Naive thymus-derived CD8-positive, alpha-beta T cell (primary cell): ENCODE data around the gene SH3BGRL2. TPM values are rescaled to one million over a fixed set of nuclear protein-coding genes. Genes with fewer than 3 reads are reported as not detected.
"Not testable (repeated sequence)": the region's sequence is repeated elsewhere in the genome, so short reads cannot be mapped to it uniquely, and the experiment has no call there.

Source experiments
- ATAC-seq, 2 donors: fragments of 150-1000 bp; cut with Tn5 transposase in 1 of 2; sonication (Bioruptor Pico), chemical (Tn5 transposase) in 1 of 2; 1 replicate in 1 of 2; 2 replicates in 1 of 2; pipeline ENCODE4 v1.10.0; 2021; ENCODE audit warnings: mild to moderate bottlenecking in 2 of 2, moderate library complexity in 2 of 2
- POLR2A ChIA-PET: fragments of 350-600 bp; sonication (Branson Sonifier 250); formaldehyde crosslinking; loops from one replicate; lab custom pipeline; 2021; ENCODE audit warnings: antibody characterized with exemption; lab: Charles Lee
- DNase-seq, 10 donors: peaks; one replicate each; pipeline versions ENCODE4 v3.0.0 to v3.0.0-alpha.2; 2020 to 2022
- H3K27ac Mint-ChIP-seq, 10 donors: one replicate each; pipeline ENCODE4 v1.8.0; 2020 to 2022; ENCODE audit warnings: mild to moderate bottlenecking in 10 of 10, mixed read lengths in 10 of 10, moderate library complexity in 4 of 10, inconsistent platforms in 1 of 10
- H3K27me3 Mint-ChIP-seq, 5 donors: one replicate each; pipeline ENCODE4 v1.8.0; 2021 to 2022; ENCODE audit warnings: mixed read lengths in 5 of 5
- H3K36me3 Mint-ChIP-seq, 3 donors: one replicate each; pipeline ENCODE4 v1.8.0; 2020 to 2022; ENCODE audit warnings: mixed read lengths in 3 of 3, mild to moderate bottlenecking in 2 of 3, inconsistent platforms in 1 of 3
- H3K4me1 Mint-ChIP-seq, 4 donors: one replicate each; pipeline ENCODE4 v1.8.0; 2021 to 2022; ENCODE audit warnings: mixed read lengths in 4 of 4
- H3K4me3 Mint-ChIP-seq, 10 donors: one replicate each; pipeline ENCODE4 v1.8.0; 2020 to 2022; ENCODE audit warnings: mild to moderate bottlenecking in 10 of 10, mixed read lengths in 10 of 10, moderate library complexity in 6 of 10, inconsistent platforms in 1 of 10
- H3K9me3 Mint-ChIP-seq, 9 donors: one replicate each; pipeline ENCODE4 v1.8.0; 2020 to 2022; ENCODE audit warnings: mixed read lengths in 9 of 9, mild to moderate bottlenecking in 3 of 9, inconsistent platforms in 1 of 9, moderate library complexity in 1 of 9
- polyA plus RNA-seq, 3 donors: library from polyadenylated mRNA; unstranded; fragments of 300-500 nt; fragmentation: Illumina TruSeq; gene quantifications; one replicate each; pipeline ENCODE4 v1.2.3, GENCODE V29; 2021
- total RNA-seq, 8 experiments: library from RNA in 2 of 8; stranded (reverse) in 2 of 8; gene quantifications; one replicate each; pipeline ENCODE4 v1.2.3 and lab custom pipeline; 2021 to 2026

Gene SH3BGRL2
- total and polyA plus RNA-seq, 5 experiments from 2014 or later: 1.3 to 23.4 (median 3.7) TPM

DNA sequence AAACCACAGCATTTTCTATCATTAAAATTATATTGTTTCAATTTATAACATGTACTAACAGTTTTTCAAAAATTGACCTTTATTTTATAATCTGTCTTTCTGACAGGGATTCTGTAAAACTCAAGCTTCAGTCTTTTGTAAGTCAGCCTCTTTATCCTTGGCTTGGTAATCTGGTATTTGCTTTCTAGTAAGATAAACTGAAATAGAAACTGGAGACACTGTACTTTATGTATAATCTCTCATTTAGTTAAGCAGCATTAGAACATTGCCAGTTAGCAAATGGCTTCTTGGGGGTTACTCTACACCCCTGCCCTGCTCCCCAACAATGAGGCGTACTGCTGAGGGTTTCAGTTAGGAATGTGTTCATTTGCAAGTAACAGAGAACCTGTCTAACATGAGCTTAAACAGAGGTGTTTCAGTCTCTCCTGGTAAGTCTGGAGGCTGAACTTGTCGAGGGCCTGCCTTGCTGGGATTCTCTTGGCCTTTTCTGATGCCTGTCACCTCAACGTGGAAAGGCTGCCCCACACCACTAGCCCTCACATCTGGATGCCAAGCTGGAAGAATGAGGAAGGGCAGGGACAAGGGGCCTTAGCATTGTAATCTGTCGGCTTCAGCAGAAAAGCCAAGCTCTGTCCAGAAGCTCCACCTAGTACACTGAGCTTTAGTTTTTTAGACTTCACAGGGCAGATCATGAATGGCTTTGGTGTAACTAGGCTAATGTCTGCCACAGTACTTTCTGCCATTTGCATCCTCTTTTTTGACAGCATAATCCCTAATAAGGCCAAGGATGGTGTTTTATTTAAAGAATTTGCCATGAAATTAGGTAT, 34.8 kb downstream of the SH3BGRL2 start:
- peak overlapping the region in 5 of 10 donors; percentile 28 to 48 (median 42) for H3K4me3 Mint-ChIP-seq
- peak overlapping the region; percentile 0 to 96 (median 82) for H3K27ac Mint-ChIP-seq
- peaks cover 17 to 81% (median 58%) of the 10 kb centered on the region in 4 donors for H3K4me1 Mint-ChIP-seq
- H3K9me3 Mint-ChIP-seq: peaks cover 0 to 25% (median 14%) of the 10 kb centered on the region in 9 donors
- H3K27me3 Mint-ChIP-seq: peaks cover 0 to 6% (median 0%) of the 10 kb centered on the region in 5 donors
- ATAC-seq (peak in 1 of 2 donors; percentile 20), DNase-seq (no peak)
- POLR2A ChIA-PET: interaction anchor here (1.1 to 2.6 kb wide), 8 partner anchors 9 to 588 kb away, joined by 3 to 13 read pairs (median 6); partner anchors contain the start of genes LCA5 and PHIP
- peaks cover 10 to 32% (median 13%) of the 10 kb centered on the region in 3 donors for H3K36me3 Mint-ChIP-seq

DNA sequence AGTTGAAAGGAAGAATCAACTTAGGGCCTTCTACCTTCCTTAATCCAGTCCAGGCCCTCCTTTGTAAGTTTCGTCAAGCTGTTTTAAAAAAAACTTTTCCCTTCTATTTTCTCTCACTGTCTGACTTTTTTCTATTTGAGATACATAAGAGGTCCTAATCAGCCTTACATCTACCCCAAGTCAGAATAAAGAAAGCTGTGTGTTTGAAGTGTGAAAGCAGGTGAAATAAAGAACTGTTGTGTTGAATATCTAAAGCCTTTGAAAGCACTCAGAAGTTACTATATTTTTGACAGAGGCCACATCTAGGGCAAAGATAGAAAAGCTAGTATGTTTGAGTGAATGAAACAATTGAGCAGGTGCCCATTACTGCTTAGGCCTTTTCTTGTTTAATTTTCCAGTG, 35.5 kb downstream of the SH3BGRL2 start:
- Mint-ChIP-seq H3K4me1 (peaks cover 17 to 84% (median 64%) of the 10 kb centered on the region in 4 donors), H3K27ac (peak overlapping the region; percentile 0 to 96 (median 82)), H3K36me3 (peaks cover 8 to 26% (median 10%) of the 10 kb centered on the region in 3 donors), H3K9me3 (peaks cover 0 to 20% (median 8%) of the 10 kb centered on the region in 9 donors), H3K27me3 (peaks cover 0 to 2% (median 0%) of the 10 kb centered on the region in 5 donors), H3K4me3 (peak overlapping the region in 8 of 10 donors; percentile 0 to 55 (median 44))
- POLR2A ChIA-PET: interaction anchor here (1.1 to 2.6 kb wide), 9 partner anchors 10 to 589 kb away, joined by 3 to 13 read pairs (median 6); partner anchors contain the start of genes LCA5 and PHIP
- ATAC-seq (peak; percentile 80 to 82), DNase-seq (peak in 2 of 10 donors; percentile 66 to 71)

DNA sequence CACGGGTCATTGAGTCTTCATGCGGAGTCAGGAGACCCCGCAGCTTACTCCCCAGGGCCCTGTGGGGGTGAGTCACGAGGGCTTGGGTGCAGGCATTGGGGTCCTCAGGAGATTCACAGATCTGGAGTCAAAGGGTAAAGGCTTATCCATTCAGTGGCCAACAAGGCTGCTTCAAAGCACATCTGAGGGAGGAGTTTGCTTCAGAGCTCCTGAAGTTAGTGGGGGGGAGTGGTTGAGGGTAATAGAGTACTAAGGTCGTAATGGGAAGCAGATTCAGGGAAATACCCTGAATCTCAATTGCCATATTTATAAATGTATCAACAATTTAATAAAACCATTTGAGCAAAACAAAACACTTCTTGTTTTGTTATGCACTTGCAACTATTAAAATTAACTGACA, 37.3 kb downstream of the SH3BGRL2 start:
- Mint-ChIP-seq H3K9me3 (peaks cover 0 to 5% (median 0%) of the 10 kb centered on the region in 9 donors), H3K4me3 (peak overlapping the region in 4 of 10 donors; percentile 38 to 56 (median 40)), H3K4me1 (peaks cover 18 to 89% (median 72%) of the 10 kb centered on the region in 4 donors), H3K27ac (peak overlapping the region in 9 of 10 donors; percentile 41 to 92 (median 80)), H3K36me3 (peaks cover 0 to 9% (median 1%) of the 10 kb centered on the region in 3 donors), H3K27me3 (no peaks in the 10 kb centered on the region)
- DNase-seq (no peak), ATAC-seq (no peak)
- POLR2A ChIA-PET: no interaction called here

DNA sequence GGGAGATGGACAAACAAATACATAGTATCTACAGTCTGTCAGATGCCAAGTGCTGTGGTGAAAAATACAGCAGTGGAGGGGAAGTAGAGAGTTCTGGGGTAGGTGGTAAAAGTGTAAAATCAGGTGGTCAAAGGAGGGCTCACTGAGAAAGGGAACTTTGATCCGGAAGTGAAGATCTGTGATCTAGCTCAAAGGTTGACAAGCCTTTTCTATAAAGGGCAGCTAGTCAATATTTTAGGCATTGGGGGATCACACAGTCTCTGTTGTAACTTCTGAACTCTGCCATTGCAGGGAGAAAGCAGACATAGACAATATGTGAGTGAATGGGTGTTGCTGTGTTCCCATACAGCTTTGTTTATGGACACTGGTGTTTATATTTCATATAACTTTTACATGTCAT, 38.6 kb downstream of the SH3BGRL2 start:
- Mint-ChIP-seq H3K4me3 (peak overlapping the region in 4 of 10 donors; percentile 7 to 54 (median 46)), H3K27me3 (no peaks in the 10 kb centered on the region), H3K9me3 (no peaks in the 10 kb centered on the region), H3K36me3 (peaks cover 0 to 5% (median 4%) of the 10 kb centered on the region in 3 donors), H3K4me1 (peaks cover 19 to 80% (median 62%) of the 10 kb centered on the region in 4 donors), H3K27ac (peak overlapping the region in 9 of 10 donors; percentile 12 to 80 (median 49))
- DNase-seq: no peak
- no peak for ATAC-seq
- POLR2A ChIA-PET: interaction anchor here (2.1 kb wide), 1 partner anchor 22 kb away, joined by 9 read pairs; no protein-coding TSS in a partner anchor

DNA sequence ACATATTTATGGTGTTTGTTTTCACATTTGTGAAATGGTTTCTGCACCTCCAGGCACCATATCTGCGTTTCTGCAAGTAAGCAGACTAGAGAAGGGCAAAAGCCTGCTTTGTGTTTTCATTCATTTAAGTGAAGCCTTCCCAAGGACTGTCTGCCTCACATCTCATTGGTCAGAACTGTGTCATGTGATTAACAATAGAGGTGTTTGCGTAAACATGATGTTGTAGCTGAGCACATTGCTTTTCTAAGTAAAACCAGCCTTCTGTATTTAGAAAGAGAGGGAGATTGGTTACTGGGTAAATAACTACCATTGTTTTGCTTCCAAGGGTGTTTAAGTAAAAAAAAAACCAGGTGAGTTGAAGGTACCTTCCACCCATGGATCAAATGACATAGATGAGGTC, 39.7 kb downstream of the SH3BGRL2 start:
- Mint-ChIP-seq H3K27me3 (no peaks in the 10 kb centered on the region), H3K36me3 (peaks cover 0 to 11% (median 10%) of the 10 kb centered on the region in 3 donors), H3K4me3 (peak overlapping the region in 3 of 10 donors; percentile 15 to 56 (median 47)), H3K27ac (peak overlapping the region in 7 of 10 donors; percentile 73 to 94 (median 87)), H3K4me1 (peaks cover 19 to 76% (median 61%) of the 10 kb centered on the region in 4 donors), H3K9me3 (peaks cover 0 to 8% (median 4%) of the 10 kb centered on the region in 9 donors)
- DNase-seq: no peak
- POLR2A ChIA-PET: interaction anchor here (0.7 to 2.1 kb wide), 2 partner anchors 19 to 23 kb away, joined by 3 to 9 read pairs; no protein-coding TSS in a partner anchor
- ATAC-seq: no peak

DNA sequence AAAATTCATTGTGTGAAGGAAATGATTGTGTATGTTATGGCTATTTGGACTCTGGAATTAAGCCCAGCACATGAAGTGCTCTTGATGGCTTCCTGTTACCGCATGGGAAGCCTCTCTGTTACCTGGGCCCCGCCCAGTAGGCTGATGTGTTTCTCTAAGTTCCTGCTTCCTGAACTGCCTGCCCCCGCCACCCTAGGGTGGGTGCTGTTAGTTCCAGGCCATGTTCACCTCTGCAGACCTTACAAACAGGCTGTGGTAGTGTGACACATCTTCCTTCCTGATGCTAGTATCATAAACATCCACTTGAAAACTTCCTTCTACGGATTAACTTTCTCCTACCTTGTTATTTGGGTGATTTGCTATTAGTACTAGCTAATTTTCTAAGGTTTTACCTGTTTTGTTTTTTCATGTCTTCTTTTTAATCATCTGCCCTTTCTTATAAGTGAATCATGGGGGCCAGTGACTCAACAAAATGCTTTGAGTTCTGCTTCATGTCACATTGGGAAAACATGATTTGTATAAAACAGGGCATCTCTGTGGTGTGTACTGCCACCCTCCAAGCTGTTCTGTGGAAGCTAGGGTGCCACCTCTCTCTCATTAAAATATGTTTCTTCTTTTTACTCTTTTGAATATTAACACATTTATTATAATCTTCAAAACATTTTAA, 40.6 kb downstream of the SH3BGRL2 start:
- no peaks in the 10 kb centered on the region for H3K27me3 Mint-ChIP-seq
- POLR2A ChIA-PET: interaction anchor here (0.5 to 2.1 kb wide), 9 partner anchors 9 to 135 kb away, joined by 3 to 16 read pairs (median 6); partner anchors contain the start of gene LCA5
- peak overlapping the region; percentile 29 to 94 (median 86) for H3K27ac Mint-ChIP-seq

DNA sequence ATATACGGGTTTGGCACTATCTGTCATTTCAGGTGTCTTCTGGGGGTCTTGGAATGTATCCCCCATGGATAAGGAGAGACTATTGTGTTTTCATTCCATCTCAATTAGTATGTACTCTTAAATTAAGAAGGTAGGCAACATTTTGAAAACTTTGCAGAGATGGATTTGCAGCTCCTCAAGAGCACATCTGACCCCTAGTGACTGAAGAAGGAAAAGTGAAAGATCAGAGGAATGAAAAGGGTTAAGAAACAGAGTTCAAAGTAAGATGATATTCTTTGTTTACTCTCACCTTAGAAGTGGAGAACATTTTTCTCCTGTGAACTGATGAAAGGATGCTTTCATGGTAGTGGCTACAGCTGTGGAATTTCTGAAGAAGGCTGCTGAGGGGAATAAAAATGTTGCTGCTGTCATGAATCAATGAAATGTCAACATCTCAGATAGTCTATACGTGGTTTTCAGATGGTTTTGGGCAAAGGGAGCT, 41.5 kb downstream of the SH3BGRL2 start:
- no peaks in the 10 kb centered on the region for H3K27me3 Mint-ChIP-seq
- peaks cover 6 to 15% (median 10%) of the 10 kb centered on the region in 3 donors for H3K36me3 Mint-ChIP-seq
- H3K4me1 Mint-ChIP-seq: peaks cover 22 to 66% (median 49%) of the 10 kb centered on the region in 4 donors
- H3K4me3 Mint-ChIP-seq: peak overlapping the region in 6 of 10 donors; percentile 2 to 65 (median 44)
- peak; percentile 36 to 51 for ATAC-seq
- peak overlapping the region; percentile 37 to 94 (median 78) for H3K27ac Mint-ChIP-seq
- POLR2A ChIA-PET: interaction anchor here (0.5 to 2.1 kb wide), 8 partner anchors 10 to 136 kb away, joined by 3 to 16 read pairs (median 6); partner anchors contain the start of gene LCA5
- peaks cover 0 to 15% (median 7%) of the 10 kb centered on the region in 9 donors for H3K9me3 Mint-ChIP-seq
- peak in 3 of 10 donors; percentile 7 to 51 (median 37) for DNase-seq

More for the DNA sequence above, 40.6 kb downstream of the SH3BGRL2 start:
- H3K4me1 Mint-ChIP-seq: peaks cover 22 to 69% (median 51%) of the 10 kb centered on the region in 4 donors
- H3K36me3 Mint-ChIP-seq: peaks cover 6 to 15% (median 10%) of the 10 kb centered on the region in 3 donors
- peak; percentile 80 to 84 for ATAC-seq
- H3K9me3 Mint-ChIP-seq: peaks cover 0 to 15% (median 5%) of the 10 kb centered on the region in 9 donors
- DNase-seq: peak; percentile 13 to 81 (median 44)
- H3K4me3 Mint-ChIP-seq: peak overlapping the region in 8 of 10 donors; percentile 7 to 66 (median 52)

DNA sequence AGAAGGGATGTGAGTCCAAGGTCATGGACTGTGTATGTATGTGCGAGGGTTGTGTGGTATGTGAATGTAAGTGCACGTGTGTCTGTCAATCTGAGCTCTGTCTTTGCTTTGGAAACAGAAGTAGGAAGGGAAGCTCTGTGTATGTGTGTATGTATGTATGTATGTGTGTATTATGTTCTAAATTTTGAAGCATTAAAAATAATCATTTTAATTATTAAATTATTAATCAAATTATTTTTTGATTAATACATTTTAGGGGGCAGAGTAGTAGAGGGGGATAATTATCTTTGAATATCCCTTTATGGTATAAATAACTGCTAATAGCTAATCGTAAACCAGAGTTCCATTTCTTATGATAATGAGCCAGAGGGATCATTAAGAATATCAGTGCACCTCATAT, 42.8 kb downstream of the SH3BGRL2 start:
- no peak for DNase-seq
- peak overlapping the region in 7 of 10 donors; percentile 5 to 85 (median 54) for H3K27ac Mint-ChIP-seq
- H3K4me3 Mint-ChIP-seq: no peak overlapping the region
- H3K4me1 Mint-ChIP-seq: peaks cover 17 to 55% (median 42%) of the 10 kb centered on the region in 4 donors
- no peaks in the 10 kb centered on the region for H3K27me3 Mint-ChIP-seq
- ATAC-seq: no peak
- peaks cover 0 to 15% (median 7%) of the 10 kb centered on the region in 9 donors for H3K9me3 Mint-ChIP-seq
- H3K36me3 Mint-ChIP-seq: peaks cover 6 to 15% (median 10%) of the 10 kb centered on the region in 3 donors
- POLR2A ChIA-PET: interaction anchor here (0.9 to 1.2 kb wide), 2 partner anchors 28 to 37 kb away, joined by 3 read pairs; no protein-coding TSS in a partner anchor

DNA sequence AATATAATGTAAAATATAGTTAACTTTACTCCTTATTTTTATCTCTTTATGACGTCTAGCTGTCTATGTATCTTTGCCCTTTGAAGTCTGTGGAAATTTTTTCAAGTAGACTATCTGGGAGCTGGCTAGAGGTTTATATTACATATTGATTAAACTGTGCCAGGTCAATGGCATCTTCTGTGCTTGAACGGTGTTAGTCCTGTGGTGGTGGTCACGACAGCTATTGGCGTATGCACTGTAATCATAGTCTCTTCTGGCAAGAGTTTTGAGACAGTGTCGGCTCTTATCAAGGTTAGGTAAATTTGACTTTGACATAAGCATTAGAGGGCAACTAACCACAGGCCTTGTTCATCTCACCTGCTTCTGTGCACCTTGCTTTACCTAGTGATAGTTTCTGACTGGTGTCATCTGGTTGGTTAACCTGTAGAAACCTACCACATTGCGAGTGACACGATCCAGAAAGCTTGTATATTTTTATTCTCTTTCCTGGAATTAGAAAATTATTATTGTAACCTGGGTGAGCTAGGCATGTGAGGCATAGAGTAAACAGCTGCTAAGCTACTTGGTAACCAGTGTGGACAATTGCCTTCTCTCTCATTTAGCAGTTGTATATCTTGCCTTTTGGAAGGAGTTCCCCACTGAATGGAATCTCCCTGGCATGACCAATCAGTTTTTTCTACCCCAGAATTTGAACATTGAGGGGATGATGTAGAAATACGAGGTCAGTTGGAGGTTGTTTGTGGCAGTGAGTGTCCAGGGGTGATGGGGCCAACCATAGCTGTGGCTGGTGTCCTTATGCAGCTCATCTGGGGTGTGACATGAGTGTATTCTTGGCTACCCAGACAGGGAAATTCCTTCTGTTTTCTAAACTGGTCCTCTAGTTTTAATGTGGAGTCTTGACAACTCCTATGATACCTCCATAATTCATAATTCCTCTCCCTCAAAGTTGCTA, 45.9 kb downstream of the SH3BGRL2 start:
- H3K9me3 Mint-ChIP-seq: peaks cover 0 to 15% (median 7%) of the 10 kb centered on the region in 9 donors
- no peak for DNase-seq
- peaks cover 6 to 16% (median 15%) of the 10 kb centered on the region in 3 donors for H3K36me3 Mint-ChIP-seq
- POLR2A ChIA-PET: interaction anchor here (0.7 to 2.0 kb wide), 2 partner anchors 10 to 30 kb away, joined by 4 to 8 read pairs; no protein-coding TSS in a partner anchor
- peaks cover 8 to 28% (median 21%) of the 10 kb centered on the region in 4 donors for H3K4me1 Mint-ChIP-seq
- no peak for ATAC-seq
- peak overlapping the region in 1 of 10 donors; percentile 50 for H3K27ac Mint-ChIP-seq
- H3K4me3 Mint-ChIP-seq: no peak overlapping the region
- H3K27me3 Mint-ChIP-seq: no peaks in the 10 kb centered on the region

DNA sequence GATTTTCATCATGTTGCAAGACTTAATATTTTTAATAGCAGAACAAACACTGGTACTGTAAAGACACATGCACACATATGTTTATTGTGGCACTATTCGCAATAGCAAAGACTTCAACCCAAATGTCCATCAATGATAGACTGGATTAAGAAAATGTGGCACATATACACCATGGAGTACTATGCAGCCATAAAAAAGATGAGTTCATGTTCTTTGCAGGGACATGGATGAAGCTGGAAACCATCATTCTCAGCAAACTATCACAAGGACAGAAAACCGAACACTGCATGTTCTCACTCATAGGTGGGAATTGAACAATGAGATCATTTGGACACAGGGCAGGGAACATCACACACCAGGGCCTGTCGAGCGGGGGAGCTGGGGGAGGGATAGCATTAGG, 51.6 kb downstream of the SH3BGRL2 start:
- ATAC-seq, H3K27me3 Mint-ChIP-seq, POLR2A ChIA-PET, H3K4me3 Mint-ChIP-seq, DNase-seq, H3K9me3 Mint-ChIP-seq: not testable (repeated sequence)
- Mint-ChIP-seq H3K4me1 (peaks cover 4 to 24% (median 18%) of the 10 kb centered on the region in 4 donors), H3K36me3 (peaks cover 0 to 15% (median 0%) of the 10 kb centered on the region in 3 donors), H3K27ac (peak overlapping the region in 1 of 10 donors; percentile 10)
